Common myeloid progenitor, CD34-positive (primary cell): ENCODE results near the gene GALNT9.

ENCODE experiments used
- CTCF ChIA-PET: fragments of 350-600 bp; sonication (Branson Sonifier 250); formaldehyde crosslinking; loops from one replicate; lab custom pipeline; 2021; ENCODE audit warnings: antibody characterized with exemption; lab: Charles Lee
- POLR2A ChIA-PET: fragments of 350-600 bp; sonication (Branson Sonifier 250); formaldehyde crosslinking; loops from one replicate; lab custom pipeline; 2021; ENCODE audit warnings: antibody characterized with exemption; lab: Charles Lee
- DNase-seq, 3 donors: peaks; one replicate each; pipeline versions ENCODE4 v3.0.0 to v3.0.0-alpha.2; 2013
- H3K27ac ChIP-seq, 2 experiments: 1 replicate in 1 of 2; 2 replicates in 1 of 2; pipeline ENCODE4 v1.7.0; 2013; ENCODE audit warnings: inconsistent platforms in 2 of 2, low read length in 2 of 2, mild to moderate bottlenecking in 2 of 2, low read depth in 1 of 2, moderate library complexity in 1 of 2; ENCODE audit not compliant: severe bottlenecking in 2 of 2, insufficient read depth in 1 of 2, poor library complexity in 1 of 2
- H3K27me3 ChIP-seq, 5 experiments: replicated peaks in 2 of 5; 1 replicate in 3 of 5; 2 replicates in 2 of 5; pipeline versions ENCODE4 v1.6.1 to v1.7.0; 2013; ENCODE audit warnings: low read length in 4 of 5, mild to moderate bottlenecking in 2 of 5, moderate library complexity in 2 of 5, inconsistent platforms in 1 of 5; ENCODE audit not compliant: insufficient read depth in 5 of 5, control insufficient read depth in 4 of 5
- H3K36me3 ChIP-seq, 4 experiments: 1 replicate in 2 of 4; 2 replicates in 2 of 4; pipeline versions ENCODE4 v1.6.1 to v1.7.0; 2013; ENCODE audit warnings: low read length in 3 of 4, control low read depth in 1 of 4, mild to moderate bottlenecking in 1 of 4; ENCODE audit not compliant: control insufficient read depth in 4 of 4, insufficient read depth in 4 of 4
- H3K4me1 ChIP-seq, 4 experiments: 1 replicate in 3 of 4; 2 replicates in 1 of 4; pipeline versions ENCODE4 v1.6.1 to v1.7.1; 2013; ENCODE audit warnings: low read length in 3 of 4, mild to moderate bottlenecking in 3 of 4, control low read depth in 1 of 4, inconsistent platforms in 1 of 4, moderate library complexity in 1 of 4; ENCODE audit not compliant: control insufficient read depth in 4 of 4, insufficient read depth in 4 of 4; ENCODE audit errors: control extremely low read depth in 1 of 4
- H3K4me3 ChIP-seq, 7 experiments: 1 replicate in 4 of 7; 2 replicates in 3 of 7; pipeline versions ENCODE4 v1.5.1 to v1.7.0; 2013; ENCODE audit warnings: mild to moderate bottlenecking in 7 of 7, low read length in 6 of 7, moderate library complexity in 6 of 7, inconsistent platforms in 2 of 7, low read depth in 2 of 7, control low read depth in 1 of 7; ENCODE audit not compliant: insufficient read depth in 4 of 7, control insufficient read depth in 1 of 7; ENCODE audit errors: extremely low read depth in 1 of 7
- H3K9me3 ChIP-seq, 5 experiments: 1 replicate in 4 of 5; 2 replicates in 1 of 5; pipeline versions ENCODE4 v1.6.1 to v1.7.1; 2013; ENCODE audit warnings: low read length in 4 of 5, mild to moderate bottlenecking in 2 of 5, inconsistent platforms in 1 of 5, low read depth in 1 of 5, moderate library complexity in 1 of 5; ENCODE audit not compliant: control insufficient read depth in 4 of 5, insufficient read depth in 2 of 5; ENCODE audit errors: control extremely low read depth in 1 of 5
- WGBS: methylation state at CpG from one replicate; pipeline ENCODE4 v1.1.5; 2013; ENCODE audit not compliant: insufficient coverage; 5-methylcytosine and 5-hydroxymethylcytosine counted together

The GALNT9 gene

DNA sequence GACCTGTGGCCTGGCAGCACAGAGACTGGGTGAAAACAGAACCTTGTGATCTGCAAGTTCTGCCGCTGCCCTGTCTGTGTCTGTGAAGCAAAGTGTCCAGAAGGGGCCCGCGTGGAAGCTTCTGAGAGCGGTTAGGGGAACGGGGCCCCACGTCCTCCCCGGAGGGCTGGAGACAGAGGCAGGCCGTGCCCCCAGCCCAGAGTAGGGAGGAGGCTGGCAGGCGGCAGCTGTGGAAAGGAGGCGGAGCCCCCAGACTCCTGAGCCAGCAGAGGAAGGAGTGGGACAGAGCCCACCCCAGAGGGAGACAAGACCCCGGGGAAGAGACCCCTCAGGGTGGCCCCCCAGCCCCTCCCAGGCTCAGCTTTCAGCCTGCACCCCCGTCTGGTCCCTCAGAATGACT lies 49.0 kb downstream of the GALNT9 start:
- WGBS = 45% methylated on average over 12 of the region's 12 CpGs
- no peak for DNase-seq
- CTCF ChIA-PET = no interaction called here
- no peak overlapping the region for H3K27ac ChIP-seq
- H3K4me1 ChIP-seq = peaks cover 0 to 13% (median 6%) of the 10 kb centered on the region in 4 experiments
- H3K4me3 ChIP-seq = no peak overlapping the region
- POLR2A ChIA-PET = no interaction called here
- peaks cover 0 to 100% (median 18%) of the 10 kb centered on the region in 5 experiments for H3K27me3 ChIP-seq
- H3K9me3 ChIP-seq = no peaks in the 10 kb centered on the region
- H3K36me3 ChIP-seq = no peaks in the 10 kb centered on the region

DNA sequence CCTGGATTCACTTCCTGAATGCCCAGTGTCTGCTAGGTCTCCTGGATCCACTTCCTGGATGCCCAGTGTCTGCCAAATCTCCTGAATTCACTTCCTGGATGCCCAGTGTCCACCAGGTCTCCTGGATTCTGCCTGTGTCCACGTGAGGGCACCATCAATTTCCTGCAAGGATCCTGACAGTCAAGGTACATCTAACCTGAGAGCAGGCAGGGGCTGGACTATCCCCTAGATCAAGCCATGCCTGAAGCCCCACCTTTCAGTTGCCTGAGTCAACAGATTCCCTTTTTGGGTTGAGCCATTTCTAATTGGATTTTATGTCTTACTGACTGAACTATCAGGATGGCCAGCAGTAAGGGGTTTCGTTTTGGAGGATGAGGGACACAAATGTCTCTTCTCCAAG lies 49.5 kb downstream of the GALNT9 start:
- no peaks in the 10 kb centered on the region for H3K9me3 ChIP-seq
- CTCF ChIA-PET = no interaction called here
- no peak for DNase-seq
- POLR2A ChIA-PET = no interaction called here
- 80% methylated on average over 2 of the region's 2 CpGs for WGBS
- peaks cover 0 to 100% (median 18%) of the 10 kb centered on the region in 5 experiments for H3K27me3 ChIP-seq
- peaks cover 0 to 13% (median 6%) of the 10 kb centered on the region in 4 experiments for H3K4me1 ChIP-seq
- no peaks in the 10 kb centered on the region for H3K36me3 ChIP-seq
- H3K4me3 ChIP-seq = no peak overlapping the region
- H3K27ac ChIP-seq = no peak overlapping the region

DNA sequence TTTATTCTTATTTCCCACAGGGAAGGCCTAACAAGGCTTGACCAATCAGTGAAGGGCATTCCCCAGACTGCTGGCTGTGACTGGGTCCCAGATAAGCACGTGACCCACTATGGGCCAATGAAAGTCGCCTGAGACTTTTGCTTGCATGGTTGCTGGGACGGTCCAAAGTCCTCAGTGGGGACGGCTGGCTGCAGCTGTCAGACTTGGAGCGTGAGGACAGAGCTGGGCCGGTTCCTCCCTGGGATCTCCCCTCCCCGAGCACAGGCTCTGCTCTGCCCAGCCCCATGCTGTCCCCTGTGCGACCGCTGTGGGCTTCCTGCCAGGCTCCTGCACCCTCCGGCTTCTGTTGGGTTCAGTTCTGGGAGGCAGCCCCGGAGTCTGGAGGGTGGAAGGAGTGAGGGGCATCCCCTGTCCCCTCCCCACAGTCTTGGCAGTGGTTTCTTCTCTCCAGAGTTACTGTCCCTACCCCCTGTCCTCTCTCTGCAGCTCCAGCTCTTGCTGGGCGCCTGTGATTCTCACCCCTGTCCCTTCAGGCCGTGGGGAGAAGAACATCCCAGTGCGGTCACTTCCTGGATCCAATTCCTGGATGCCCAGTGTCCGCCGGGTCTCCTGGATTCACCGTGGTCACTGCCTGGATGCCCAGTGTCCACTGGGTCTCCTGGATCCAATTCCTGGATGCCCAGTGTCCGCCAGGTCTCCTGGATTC lies 50.1 kb downstream of the GALNT9 start:
- Histone ChIP-seq H3K4me3 (no peak overlapping the region), H3K9me3 (no peaks in the 10 kb centered on the region), H3K27ac (no peak overlapping the region), H3K36me3 (no peaks in the 10 kb centered on the region), H3K27me3 (peaks cover 0 to 100% (median 17%) of the 10 kb centered on the region in 5 experiments), H3K4me1 (peaks cover 0 to 13% (median 6%) of the 10 kb centered on the region in 4 experiments)
- POLR2A ChIA-PET = no interaction called here
- DNase-seq = no peak
- CTCF ChIA-PET = interaction anchor here (0.7 kb wide), 1 partner anchor 127 kb away, joined by 3 read pairs; no protein-coding TSS in a partner anchor
- 92% methylated on average over 14 of the region's 18 CpGs for WGBS

DNA sequence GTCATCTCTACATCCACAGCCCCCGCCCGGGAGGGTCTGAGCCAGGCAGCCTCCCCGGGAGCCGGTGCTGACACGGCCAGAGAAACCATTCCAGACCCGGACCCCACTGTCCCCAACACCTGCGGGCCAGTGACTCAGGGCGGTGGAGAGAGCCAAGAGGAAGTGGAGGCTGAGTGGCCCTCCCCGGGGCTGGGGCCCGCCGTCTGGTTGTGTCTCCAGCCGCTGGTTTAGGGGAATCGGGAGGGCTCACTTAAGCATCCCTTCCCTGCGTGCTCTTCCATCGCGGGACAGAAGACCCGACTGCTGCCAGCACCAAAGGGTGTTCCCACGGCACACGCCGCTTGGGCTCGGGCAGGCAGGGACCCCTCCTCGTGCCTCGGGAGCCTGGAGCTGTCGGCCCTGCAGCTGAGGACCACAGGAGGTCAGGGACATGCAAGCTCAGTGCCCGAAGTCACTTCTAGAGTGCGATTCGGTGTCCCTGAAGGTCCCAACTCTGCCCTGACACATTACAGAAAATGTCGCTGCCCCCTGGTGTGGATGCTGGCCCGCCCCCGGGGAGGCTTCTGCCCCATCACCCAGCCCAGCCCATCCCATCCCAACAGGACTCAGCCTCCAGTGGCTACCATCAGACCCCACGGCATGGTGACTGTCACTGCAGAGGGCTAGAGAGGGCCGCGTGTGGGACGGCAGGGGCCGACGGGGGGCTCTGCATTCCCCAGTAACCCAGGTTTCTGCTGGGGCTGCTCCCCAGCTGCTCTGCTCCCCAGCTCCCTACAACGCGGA lies 50.8 kb downstream of the GALNT9 start:
- Histone ChIP-seq H3K27me3 (peaks cover 0 to 98% (median 13%) of the 10 kb centered on the region in 5 experiments), H3K4me1 (peaks cover 0 to 7% (median 6%) of the 10 kb centered on the region in 4 experiments), H3K36me3 (no peaks in the 10 kb centered on the region), H3K27ac (no peak overlapping the region), H3K9me3 (no peaks in the 10 kb centered on the region), H3K4me3 (no peak overlapping the region)
- ChIA-PET POLR2A (no interaction called here), CTCF (interaction anchor here (0.7 kb wide), 1 partner anchor 127 kb away, joined by 3 read pairs; no protein-coding TSS in a partner anchor)
- 77% methylated on average over 38 of the region's 38 CpGs for WGBS
- no peak for DNase-seq

DNA sequence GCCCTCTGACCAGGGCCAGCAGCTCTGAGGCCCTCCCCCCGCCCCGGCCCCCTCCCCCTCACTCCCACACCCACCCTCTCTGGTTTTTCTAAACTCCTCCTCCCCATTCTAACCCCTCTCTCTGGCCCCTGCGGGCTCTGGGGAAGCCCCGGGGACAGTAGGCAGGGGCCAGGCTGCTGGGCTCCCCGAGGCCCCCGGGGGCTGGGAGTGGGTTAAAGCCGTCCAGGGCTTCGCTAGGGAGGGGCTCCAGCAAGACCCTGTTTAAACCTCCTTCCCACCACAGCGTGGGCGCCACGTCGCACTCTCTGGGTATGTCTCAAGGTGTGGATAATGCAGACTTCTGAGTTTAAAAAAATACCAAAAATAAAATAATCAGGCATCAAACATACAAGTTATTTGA lies 51.4 kb downstream of the GALNT9 start:
- no peak for DNase-seq
- H3K9me3 ChIP-seq = no peaks in the 10 kb centered on the region
- CTCF ChIA-PET = no interaction called here
- H3K27me3 ChIP-seq = peaks cover 0 to 95% (median 12%) of the 10 kb centered on the region in 5 experiments
- 37% methylated on average over 2 of the region's 12 CpGs for WGBS
- POLR2A ChIA-PET = no interaction called here
- peaks cover 0 to under 1% (median under 1%) of the 10 kb centered on the region in 4 experiments for H3K4me1 ChIP-seq
- H3K27ac ChIP-seq = no peak overlapping the region
- H3K36me3 ChIP-seq = no peaks in the 10 kb centered on the region
- H3K4me3 ChIP-seq = no peak overlapping the region

DNA sequence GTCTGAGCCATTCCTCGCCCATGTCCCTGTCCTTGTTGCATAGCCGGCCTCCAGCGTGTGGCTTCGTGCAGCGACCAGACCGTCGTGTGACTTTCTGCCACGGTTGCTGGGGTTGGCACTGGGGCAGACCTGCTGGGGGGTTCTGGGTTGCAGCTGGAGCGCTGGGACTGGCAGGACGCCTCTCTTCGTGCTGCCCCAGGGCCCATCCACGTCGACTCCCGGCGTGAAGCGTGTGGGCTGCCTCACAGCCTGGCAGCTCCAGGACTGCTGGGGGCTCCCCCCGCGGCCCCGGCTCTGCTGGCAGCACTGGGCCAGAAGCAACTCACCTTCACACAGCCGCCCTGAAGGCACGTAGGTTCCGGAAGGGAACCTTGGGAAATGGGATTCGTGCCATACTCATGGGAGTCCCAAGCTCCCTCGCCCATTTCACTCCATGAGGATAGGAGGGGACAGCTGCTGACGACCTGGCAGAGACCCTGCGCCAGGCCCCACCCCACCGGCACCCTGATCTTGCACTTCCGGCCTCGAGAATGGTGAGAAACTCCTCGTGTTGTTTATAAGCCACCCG lies 51.9 kb downstream of the GALNT9 start:
- Histone ChIP-seq H3K9me3 (no peaks in the 10 kb centered on the region), H3K4me1 (no peaks in the 10 kb centered on the region), H3K27ac (no peak overlapping the region), H3K36me3 (no peaks in the 10 kb centered on the region), H3K4me3 (no peak overlapping the region), H3K27me3 (peaks cover 0 to 90% (median 13%) of the 10 kb centered on the region in 5 experiments)
- POLR2A ChIA-PET = no interaction called here
- CTCF ChIA-PET = no interaction called here
- DNase-seq = no peak
- WGBS = 66% methylated on average over 22 of the region's 31 CpGs
